ENCODE measurements around the gene TTLL1.
"Not testable (repeated sequence)": the region's sequence is repeated elsewhere in the genome, so short reads cannot be mapped to it uniquely, and the experiment has no call there.

Gene TTLL1

GRCh38 chr22:43013355-43014315 is 75.6 kb downstream of the TTLL1 start:
- peak; percentile 12 for DNase-seq (ENCODE audit: low spot score)

DNA sequence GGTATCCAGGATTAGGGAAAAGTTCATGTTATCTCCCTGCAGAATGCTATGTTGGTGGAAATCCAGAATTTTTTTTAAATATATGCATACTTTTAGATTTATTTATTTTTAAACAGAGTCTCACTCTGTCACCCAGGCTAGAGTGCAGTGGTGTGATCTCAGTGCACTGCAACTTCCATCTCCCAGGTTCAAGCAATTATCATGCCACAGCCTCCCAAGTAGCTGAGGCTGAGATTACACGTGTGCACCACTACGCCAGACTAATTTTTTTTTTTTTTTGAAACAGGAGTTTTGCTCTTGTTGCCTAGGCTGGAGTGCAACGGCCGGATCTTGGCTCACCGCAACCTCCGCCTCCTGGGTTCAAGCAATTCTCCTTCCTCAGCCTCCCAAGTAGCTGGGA is 76.8 kb downstream of the TTLL1 start:
- no peak for DNase-seq (ENCODE audit: low spot score)

GRCh38 chr22:43011079-43011478 is 78.1 kb downstream of the TTLL1 start:
- no peak for DNase-seq (ENCODE audit: low spot score)

DNA sequence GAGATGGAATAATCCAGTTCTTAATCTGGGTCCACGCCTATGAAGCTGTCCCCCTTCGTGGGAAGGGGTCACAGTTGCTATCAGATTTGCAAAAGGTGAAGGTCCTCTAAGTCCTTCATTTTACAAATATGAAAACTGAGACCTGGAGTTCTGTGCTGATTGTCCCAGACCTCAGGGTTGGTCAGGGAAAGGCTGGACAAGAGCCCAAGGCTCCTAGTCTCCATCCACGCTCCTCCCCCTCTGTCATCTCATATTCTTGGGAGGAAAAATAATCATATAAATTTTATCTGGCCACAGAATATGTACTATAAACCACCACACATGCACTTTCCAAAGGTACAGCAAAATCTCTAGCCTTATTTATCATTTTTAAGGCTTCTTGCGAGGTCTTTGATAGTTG is 79.7 kb downstream of the TTLL1 start:
- no peak for DNase-seq (ENCODE audit: low spot score)

- DNase-seq (ENCODE audit: low spot score) = no peak
These were observed 80.3 kb downstream of the TTLL1 start for GRCh38 chr22:43008921-43009320.

- no peak for DNase-seq (ENCODE audit: low spot score)
These were observed 80.7 kb downstream of the TTLL1 start for GRCh38 chr22:43008509-43008908.

GRCh38 chr22:43007519-43008102 is 81.6 kb downstream of the TTLL1 start:
- peak; percentile 29 for DNase-seq (ENCODE audit: low spot score)

DNA sequence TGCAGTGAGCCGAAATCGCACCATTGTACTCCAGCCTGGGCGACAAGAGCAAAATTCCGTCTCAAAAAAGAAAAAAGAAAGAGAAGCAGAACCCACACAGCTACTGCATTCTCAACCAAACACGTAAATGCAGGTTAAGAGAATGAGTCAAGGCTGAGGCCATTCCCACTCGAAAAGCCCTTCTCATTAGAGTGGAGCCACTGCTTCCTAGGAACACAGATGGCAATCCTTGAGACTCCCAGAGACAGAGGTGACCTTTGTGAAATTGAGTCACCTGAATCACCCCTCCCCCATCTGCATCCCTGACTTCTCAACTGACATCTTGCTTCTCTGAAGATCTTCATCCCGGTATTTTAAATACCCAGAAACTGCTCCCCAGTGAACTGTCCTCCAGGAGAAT is 82.4 kb downstream of the TTLL1 start:
- DNase-seq (ENCODE audit: low spot score) = no peak

DNA sequence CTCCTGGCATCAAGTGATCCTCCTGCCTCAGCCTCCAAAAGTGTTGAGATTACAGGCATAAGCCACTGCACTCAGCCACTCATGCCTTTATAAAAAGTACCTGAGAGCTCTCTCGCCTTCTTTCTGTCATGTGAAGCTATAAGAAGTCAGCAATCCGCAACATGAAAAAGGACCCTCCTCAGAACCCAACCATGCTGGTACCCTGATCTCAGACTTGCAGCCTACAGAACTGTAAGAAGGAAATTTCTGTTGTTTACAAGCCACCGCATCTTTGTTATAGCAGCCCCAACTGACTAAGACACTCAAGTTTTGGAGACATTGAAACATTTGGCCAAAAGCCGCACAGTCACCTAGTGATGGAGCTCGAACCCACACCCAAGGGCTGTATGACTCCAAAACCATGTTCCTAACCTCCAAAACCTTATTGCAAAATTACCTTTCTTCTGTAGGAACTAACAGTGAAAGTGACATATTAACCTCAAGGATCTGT is 83.1 kb downstream of the TTLL1 start:
- no peak for DNase-seq (ENCODE audit: low spot score)

GRCh38 chr22:43005106-43005505 is 84.1 kb downstream of the TTLL1 start:
- no peak for DNase-seq (ENCODE audit: low spot score)

DNA sequence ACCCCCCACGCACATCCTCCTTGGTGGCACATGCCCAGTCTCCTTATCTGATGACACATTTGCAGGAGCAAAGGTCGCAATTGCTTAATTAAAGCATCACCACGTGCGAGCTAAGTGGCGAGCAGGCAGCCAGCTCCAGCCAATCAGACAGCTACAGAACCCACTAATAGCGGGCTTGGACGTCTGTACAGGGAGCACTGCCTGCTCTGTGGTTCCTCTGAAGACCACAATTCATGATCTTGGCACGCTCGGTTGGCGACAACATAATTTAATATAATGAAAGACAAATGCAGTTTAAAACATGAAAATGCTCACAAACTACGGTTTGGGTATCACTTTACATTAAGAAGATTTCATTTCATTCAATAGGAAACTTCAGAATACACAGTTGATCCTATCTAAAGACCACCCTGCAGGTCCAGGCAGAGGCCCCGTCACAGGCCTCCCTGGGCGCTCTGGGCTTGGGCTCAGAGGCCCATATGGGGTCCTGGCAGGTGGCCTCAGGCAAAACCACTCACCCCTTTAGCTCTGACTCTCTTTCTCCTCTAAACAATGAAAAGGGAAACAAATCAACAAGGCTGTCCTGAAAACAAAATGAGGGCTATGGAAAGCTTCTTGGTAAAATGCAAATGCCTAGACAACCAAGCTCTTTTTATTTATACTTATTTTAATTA is 84.7 kb downstream of the TTLL1 start:
- DNase-seq (ENCODE audit: low spot score) = no peak

DNA sequence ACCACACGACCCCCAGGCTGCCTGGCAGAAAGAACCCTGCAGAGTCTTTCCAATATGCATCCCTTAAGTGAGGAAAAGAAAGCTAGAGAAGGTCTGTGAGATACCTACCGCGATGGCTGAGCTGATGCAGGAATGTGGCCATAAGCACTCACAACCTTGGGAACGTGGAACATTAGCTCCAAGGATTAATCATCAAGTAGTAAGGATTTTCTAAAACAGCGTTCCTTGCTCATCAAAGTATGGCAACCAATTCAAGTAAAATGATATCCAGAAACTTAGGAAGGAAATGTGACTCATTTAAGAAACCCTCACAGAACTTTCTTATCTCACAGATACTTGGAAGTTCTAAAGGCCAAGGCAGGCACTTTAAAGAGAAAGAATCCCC is 87.0 kb downstream of the TTLL1 start:
- DNase-seq (ENCODE audit: low spot score) = peak; percentile 17

GRCh38 chr22:43001271-43002201 is 87.7 kb downstream of the TTLL1 start:
- DNase-seq (ENCODE audit: low spot score) = no peak

DNA sequence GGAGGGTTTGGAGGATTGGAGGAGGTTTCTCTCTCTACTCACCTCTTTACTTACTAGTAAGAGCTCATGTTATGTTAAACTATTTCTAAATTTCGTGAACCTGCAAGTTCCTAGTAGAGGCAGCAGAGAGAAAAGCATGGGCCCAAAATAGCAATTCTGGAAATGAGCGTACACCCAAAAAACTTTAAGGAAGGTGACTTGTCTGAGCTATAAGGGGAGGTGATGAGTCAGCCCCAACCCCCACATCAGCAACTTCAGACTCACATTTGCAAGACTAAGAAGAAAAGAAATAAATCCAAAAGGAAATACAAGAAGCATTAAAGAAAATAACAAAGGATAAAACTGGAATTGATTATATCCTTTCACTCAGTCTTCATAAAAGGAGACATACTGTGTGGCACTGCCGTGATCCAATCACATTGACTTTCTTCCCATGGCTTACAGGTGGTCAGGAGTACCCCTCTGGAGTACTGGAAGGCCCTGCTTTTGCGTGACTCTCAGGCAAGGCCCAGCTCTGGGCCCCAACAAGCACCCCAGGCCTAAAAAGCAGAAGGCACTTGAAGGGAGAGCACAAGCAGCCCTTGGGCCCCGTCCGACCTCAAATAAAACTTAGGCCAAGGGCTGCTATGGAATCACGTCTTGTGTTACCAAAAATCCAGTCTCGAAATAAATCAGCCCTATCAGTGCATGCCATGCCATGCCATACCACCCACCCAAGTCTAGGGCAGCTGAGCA is 88.6 kb downstream of the TTLL1 start:
- DNase-seq (ENCODE audit: low spot score) = peak; percentile 5

DNA sequence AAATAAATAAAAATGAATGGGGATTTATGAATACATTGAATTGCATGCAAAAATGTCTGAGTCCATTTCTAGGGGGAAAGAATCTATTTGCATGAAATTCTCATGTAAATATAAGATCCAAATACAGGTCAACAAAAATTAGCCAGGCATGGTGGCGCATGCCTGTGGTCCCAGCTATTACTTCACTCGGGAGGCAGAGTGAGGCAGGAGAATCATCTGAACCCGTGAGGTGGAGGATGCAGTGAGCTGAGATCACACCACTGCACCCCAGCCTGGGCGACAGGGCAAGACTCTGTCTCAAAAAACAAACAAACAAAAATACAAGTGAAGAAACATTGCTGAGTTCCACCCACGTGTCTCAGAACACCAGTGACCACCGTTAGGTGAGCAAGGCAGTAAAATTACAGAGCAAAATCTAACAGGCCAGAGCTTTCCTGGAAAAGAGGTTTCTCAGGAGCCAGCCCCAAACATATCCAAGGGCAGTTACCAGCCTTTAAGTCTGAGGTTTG is 91.6 kb downstream of the TTLL1 start:
- DNase-seq (ENCODE audit: low spot score) = no peak

DNA sequence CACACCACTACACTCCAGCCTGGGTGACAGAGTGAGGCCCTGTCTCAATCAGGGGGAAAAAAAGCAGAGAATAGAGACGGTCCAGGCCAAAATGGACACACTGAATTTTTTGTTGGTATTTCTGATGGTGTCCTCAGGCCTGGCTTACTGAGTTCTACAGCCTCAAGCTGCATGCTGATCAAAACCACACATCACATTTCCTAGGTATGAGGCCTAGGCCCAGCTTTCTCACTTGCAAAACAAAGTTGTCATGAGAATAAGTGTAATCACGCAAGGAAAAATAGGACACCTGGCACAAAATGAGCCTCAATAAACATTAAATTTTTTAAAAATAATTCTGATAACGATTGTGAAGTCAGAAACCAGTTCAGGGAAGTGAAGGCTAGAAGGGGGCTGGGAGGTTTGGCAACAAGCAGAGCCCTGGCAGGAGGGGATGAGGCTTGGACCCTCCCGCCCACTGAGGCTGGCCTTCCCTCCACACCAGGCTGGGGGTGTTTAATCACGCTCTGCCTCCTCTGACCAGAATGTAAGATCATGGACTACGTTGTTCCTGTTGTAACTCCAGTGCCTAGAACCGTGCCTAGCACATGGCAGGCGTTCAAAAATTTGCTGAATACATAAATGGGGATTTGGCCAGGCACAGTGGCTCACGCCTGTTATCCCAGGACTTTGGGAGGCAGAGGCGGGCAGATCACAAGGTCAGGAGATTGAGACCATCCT is 92.4 kb downstream of the TTLL1 start:
- no peak for DNase-seq (ENCODE audit: low spot score)

DNA sequence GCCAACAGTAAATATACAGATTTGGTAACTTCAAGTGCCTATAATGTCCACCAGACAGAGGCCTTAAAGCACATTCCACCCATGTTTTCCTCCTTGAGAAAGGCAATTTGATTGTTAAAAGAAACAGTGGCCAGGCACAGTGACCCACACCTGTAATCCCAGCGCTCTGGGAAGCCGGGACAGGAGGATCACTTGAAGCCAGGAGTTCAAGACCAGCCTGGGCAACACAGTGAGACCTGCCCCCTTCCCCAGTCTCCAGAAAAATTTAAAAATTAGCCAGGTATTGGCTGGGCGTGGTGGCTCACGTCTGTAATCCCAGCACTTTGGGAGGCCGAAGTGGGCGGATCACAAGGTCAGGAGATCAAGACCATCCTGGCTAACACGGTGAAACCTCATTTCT is 93.5 kb downstream of the TTLL1 start:
- not testable (repeated sequence) for DNase-seq (ENCODE audit: low spot score)

GRCh38 chr22:42994917-42995562 is 94.2 kb downstream of the TTLL1 start:
- peak; percentile 38 for DNase-seq (ENCODE audit: low spot score)

DNA sequence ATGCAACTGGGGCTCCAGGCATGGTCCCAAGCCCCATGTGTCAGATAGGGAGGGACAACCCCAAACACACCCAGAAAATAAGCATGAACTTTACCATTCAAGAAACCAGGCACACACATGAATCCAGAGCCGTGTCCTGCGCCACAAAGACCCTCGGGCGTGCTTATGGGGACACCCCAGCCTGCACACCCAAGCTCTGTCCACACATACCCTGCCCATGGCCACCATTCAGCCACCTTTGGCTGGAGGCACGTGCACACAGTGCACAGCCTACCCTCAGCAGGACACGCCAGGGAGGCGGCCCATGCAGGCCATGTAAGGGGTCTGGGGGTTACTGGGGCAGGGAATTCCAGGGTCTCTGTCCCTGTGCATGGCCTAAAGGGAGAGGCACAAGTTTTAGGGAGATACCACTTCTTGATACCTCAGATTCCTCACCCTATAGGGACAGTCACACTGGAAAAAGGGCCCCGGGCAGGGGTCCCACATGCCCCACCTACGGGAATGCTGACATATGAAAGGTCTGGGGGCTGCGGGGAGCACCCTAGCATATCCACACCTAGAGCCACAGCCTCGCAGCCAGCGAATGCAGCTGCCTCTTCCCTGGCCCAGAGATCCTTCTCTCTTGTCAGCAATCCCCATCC is 94.8 kb downstream of the TTLL1 start:
- DNase-seq (ENCODE audit: low spot score) = no peak
